Measurements from ENCODE around the gene GALR2.

- TF ChIP-seq POLR2A (IDR thresholded peaks at IDR 0.05; ENCODE audit: low read depth, low read length) (no peak), SPI1 (IDR thresholded peaks at IDR 0.05; ENCODE audit: low read depth, low read length) (no peak), PAX5 (IDR thresholded peaks at IDR 0.05; ENCODE audit: insufficient read depth, low read length, severe bottlenecking) (no peak), TAF1 (IDR thresholded peaks at IDR 0.05; ENCODE audit: low read depth, low read length) (no peak), POLR2AphosphoS5 (IDR thresholded peaks at IDR 0.05; ENCODE audit: low read depth, low read length) (no peak), POU2F2 (IDR thresholded peaks at IDR 0.05; ENCODE audit: low read depth, low read length) (no peak)
Observed at GRCh38 chr17:76054112-76054476, 20.5 kb upstream of the GALR2 start.

All from GM12891 (cell line).